GM12878 (cell line): ENCODE data around the gene PAPPA. TPM values are rescaled to one million over a fixed set of nuclear protein-coding genes. Genes with fewer than 3 reads are reported as not detected.

Source experiments
- ATAC-seq: fragments of 200-7000 bp; cut with Tn5 transposase; 3 replicates; pipeline ENCODE4 v1.9.1; 2020; ENCODE audit warnings: mild to moderate bottlenecking, moderate library complexity
- BruUV-seq: library from RNA; stranded (reverse); fragments of 400-500 nt; replicated peaks from 2 replicates; lab custom pipeline; 2021; lab: Mats Ljungman, UMichigan
- CTCF ChIA-PET: fragments of 300-600 bp; sonication (Branson Sonifier 250); formaldehyde crosslinking; extraction: SDS; loops from one replicate; lab custom pipeline; 2021; ENCODE audit warnings: inconsistent platforms; lab: Yijun Ruan, JAX
- POLR2A ChIA-PET: fragments of 350-600 bp; formaldehyde crosslinking; extraction: SDS; loops from one replicate; lab custom pipeline; 2021; ENCODE audit warnings: inconsistent platforms; lab: Charles Lee
- RAD21 ChIA-PET: fragments of 300-600 bp; sonication (Branson Sonifier 250); formaldehyde crosslinking; loops from one replicate; lab custom pipeline; 2023; ENCODE audit warnings: antibody characterized with exemption; ENCODE audit not compliant: unreplicated experiment; lab: Charles Lee
- SMC1A ChIA-PET: fragments of 300-600 bp; sonication (Branson Sonifier 250); formaldehyde crosslinking; loops from one replicate; lab custom pipeline; 2023; ENCODE audit not compliant: unreplicated experiment, uncharacterized antibody; lab: Charles Lee
- DNase-seq: peaks from one replicate; pipeline ENCODE4 v3.0.0-alpha.2; 2011; ENCODE audit warnings: low read depth, low spot score
- FAIRE-seq: peaks from 3 replicates; lab custom pipeline; 2011; peaks lifted over from hg19 to GRCh38; lab: Jason Lieb, UNC
- H2AFZ ChIP-seq: 2 replicates; pipeline ENCODE4 v1.6.0; 2011; ENCODE audit warnings: low read depth, low read length, control low read depth; ENCODE audit not compliant: control insufficient read depth
- H3K27ac ChIP-seq: 2 replicates; pipeline ENCODE4 v1.5.1; 2011; ENCODE audit warnings: control low read depth; ENCODE audit not compliant: control insufficient read depth, insufficient read depth
- H3K27me3 ChIP-seq, 2 experiments: replicated peaks in 1 of 2; 2 replicates each; pipeline versions ENCODE4 v1.6.0 to v1.6.1; 2011; ENCODE audit warnings: low read length in 1 of 2; ENCODE audit not compliant: control insufficient read depth in 2 of 2, insufficient read depth in 2 of 2
- H3K36me3 ChIP-seq, 2 experiments: 2 replicates each; pipeline ENCODE4 v1.5.1; 2011; ENCODE audit warnings: low read length in 1 of 2; ENCODE audit not compliant: control insufficient read depth in 2 of 2, insufficient read depth in 2 of 2
- H3K4me1 ChIP-seq: 2 replicates; pipeline ENCODE4 v1.6.1; 2011; ENCODE audit warnings: mild to moderate bottlenecking, low read length, moderate library complexity, mixed read lengths; ENCODE audit not compliant: control insufficient read depth, insufficient read depth
- H3K4me2 ChIP-seq: 2 replicates; pipeline ENCODE4 v1.6.0; 2011; ENCODE audit warnings: control low read depth; ENCODE audit not compliant: control insufficient read depth, insufficient read depth
- H3K4me3 ChIP-seq: fragments of 200-600 bp; sonication (generic); 2 replicates; pipeline ENCODE4 v1.5.1; 2016
- H3K79me2 ChIP-seq: 2 replicates; pipeline ENCODE4 v1.6.0; 2011; ENCODE audit warnings: low read length; ENCODE audit not compliant: control insufficient read depth, insufficient read depth
- H3K9ac ChIP-seq: 2 replicates; pipeline ENCODE4 v1.8.0; 2011; ENCODE audit warnings: low read length, control low read depth, mixed read lengths; ENCODE audit not compliant: control insufficient read depth, insufficient read depth
- H3K9me3 ChIP-seq: replicated peaks from 3 replicates; pipeline ENCODE4 v1.5.1; 2011; ENCODE audit warnings: mild to moderate bottlenecking, low read length; ENCODE audit not compliant: control insufficient read depth, insufficient read depth
- H4K20me1 ChIP-seq: 2 replicates; pipeline ENCODE4 v1.6.0; 2011; ENCODE audit not compliant: control insufficient read depth, insufficient read depth
- CHD2 ChIP-seq: IDR thresholded peaks from 2 replicates; pipeline ENCODE4 v1.6.1; 2011; ENCODE audit warnings: low read depth, low read length, improper control_type of control experiment, borderline replicate concordance
- ETV6 ChIP-seq, 2 experiments: fragments of 450-650 bp in 1 of 2; IDR thresholded peaks in 1 of 2; conservative IDR thresholded peaks in 1 of 2; 2 replicates each; pipeline ENCODE4 v1.6.1; 2014; ENCODE audit warnings: antibody characterized with exemption in 1 of 2, borderline replicate concordance in 1 of 2, low read depth in 1 of 2, mild to moderate bottlenecking in 1 of 2, moderate library complexity in 1 of 2
- HSF1 ChIP-seq: fragments of 150-350 bp; IDR thresholded peaks from 2 replicates; pipeline ENCODE4 v1.6.1; 2014; ENCODE audit warnings: mild to moderate bottlenecking, low read depth, low read length
- IKZF2 ChIP-seq, 2 experiments: fragments of 450-650 bp; IDR thresholded peaks; 2 replicates each; pipeline ENCODE4 v1.6.1; 2017; ENCODE audit warnings: mild to moderate bottlenecking in 2 of 2, moderate library complexity in 2 of 2
- NFYA ChIP-seq: IDR thresholded peaks from 2 replicates; pipeline ENCODE4 v1.6.1; 2011; ENCODE audit warnings: low read depth, mild to moderate bottlenecking, low read length, improper control_type of control experiment, borderline replicate concordance
- PBX3 ChIP-seq: IDR thresholded peaks from 2 replicates; pipeline ENCODE4 v1.6.1; 2011; ENCODE audit warnings: mild to moderate bottlenecking, low read depth, low read length, moderate library complexity; ENCODE audit not compliant: insufficient replicate concordance
- RUNX3 ChIP-seq: IDR thresholded peaks from 2 replicates; pipeline ENCODE4 v1.6.1; 2012; ENCODE audit warnings: low read length, inconsistent platforms
- USF2 ChIP-seq: IDR thresholded peaks from 2 replicates; pipeline ENCODE4 v1.6.1; 2011; ENCODE audit warnings: low read depth, low read length, improper control_type of control experiment, borderline replicate concordance
- WRNIP1 ChIP-seq: IDR thresholded peaks from 2 replicates; pipeline ENCODE4 v1.6.1; 2011; ENCODE audit warnings: low read depth, low read length, improper control_type of control experiment, borderline replicate concordance
- ZBTB33 ChIP-seq: fragments of 450-650 bp; IDR thresholded peaks from 2 replicates; pipeline ENCODE4 v1.6.1; 2017; ENCODE audit warnings: mild to moderate bottlenecking
- WGBS: methylation state at CpG from one replicate; pipeline ENCODE4 v1.1.6; 2016; ENCODE audit warnings: low lambda C conversion rate; ENCODE audit not compliant: insufficient replicate concordance, insufficient coverage; ENCODE audit errors: missing lambda C conversion rate; 5-methylcytosine and 5-hydroxymethylcytosine counted together
- in situ Hi-C: fragments of 300-500 bp; cut with MboI; formaldehyde crosslinking; loops from 9 replicates; pipeline ENCODE4 v1.14.3; 2018; ENCODE audit warnings: mixed read lengths
- intact Hi-C: fragments of 100-400 bp; cut with micrococcal nuclease; formaldehyde crosslinking; loops from one replicate; pipeline ENCODE4 v1.14.2; 2022; ENCODE audit not compliant: unreplicated experiment
- polyA plus RNA-seq, 11 experiments: library from polyadenylated mRNA; depleted of rRNA in 4 of 11; unstranded in 6 of 11; stranded (reverse) in 5 of 11; fragments of >200 nt; fragmentation: Nextera tagmentation in 4 of 11; fragmentation: Illumina TruSeq in 1 of 11; extraction: Ambion mirVana in 4 of 11; extraction: Trizol in 1 of 11; gene quantifications; 1 replicate in 1 of 11; 2 replicates in 10 of 11; pipeline versions ENCODE4 v1.2.1 to v1.2.3, GENCODE V29; 2011 to 2016; ENCODE audit warnings: inconsistent platforms in 2 of 11, missing spikeins in 2 of 11, low read depth in 1 of 11
- total RNA-seq, 4 experiments: library from RNA; depleted of rRNA in 3 of 4; stranded (reverse); fragments of >200 nt in 3 of 4; fragmentation: Illumina TruSeq in 1 of 4; extraction: Trizol in 1 of 4; gene quantifications; 2 replicates each; pipeline versions ENCODE4 v1.2.1 to v1.2.3, GENCODE V29; 2013 to 2021
- TF ChIP-seq, protein P1 (sequence below): fragments of 450-650 bp; IDR thresholded peaks from 2 replicates; pipeline ENCODE4 v1.6.1; 2014; ENCODE audit warnings: mild to moderate bottlenecking
- TF ChIP-seq, protein P2 (sequence below): fragments of 450-650 bp; formaldehyde crosslinking; IDR thresholded peaks from 2 replicates; pipeline ENCODE4 v1.4.0; 2020; ENCODE audit warnings: mild to moderate bottlenecking, moderate library complexity

PAPPA gene
- total and polyA plus RNA-seq, 10 of the 15 experiments (the other 5 are each of a cell fraction or from before 2014, with no cell fraction given) = under 0.01 to 0.19 (median 0.02) TPM; not detected in 4

- FAIRE-seq (no peak), DNase-seq (no peak), ATAC-seq (no peak)
- H3K36me3 ChIP-seq = no peaks in the 10 kb centered on the region
- peaks cover 8 to 12% of the 10 kb centered on the region in 2 experiments for H3K27me3 ChIP-seq
- ChIA-PET RAD21 (no interaction called here), SMC1A (no interaction called here), POLR2A (no interaction called here), CTCF (no interaction called here)
- H3K4me3 ChIP-seq = no peak overlapping the region
- H3K4me2 ChIP-seq = no peak overlapping the region
- no TSS peak for BruUV-seq
- no peak overlapping the region for H3K9ac ChIP-seq
- no peak overlapping the region for H2AFZ ChIP-seq
- intact Hi-C loops = no loop called here
- no peaks in the 10 kb centered on the region for H3K4me1 ChIP-seq
- in situ Hi-C loops = no loop called here
- H3K79me2 ChIP-seq = no peaks in the 10 kb centered on the region
- 12% methylated on average over 6 of the region's 6 CpGs for WGBS
- H4K20me1 ChIP-seq = no peaks in the 10 kb centered on the region
- no peaks in the 10 kb centered on the region for H3K9me3 ChIP-seq
- no peak overlapping the region for H3K27ac ChIP-seq
- no peak for TF ChIP-seq RUNX3
- TF ChIP-seq NFYA = no peak
- TF ChIP-seq ETV6 (conservative IDR thresholded peaks at IDR 0.05 in 1 of 2, IDR thresholded peaks at IDR 0.05 in 1 of 2; ENCODE audit: borderline replicate concordance in 1 of 2, low read depth in 1 of 2) = no peak
- TF ChIP-seq ZBTB33 = no peak
- TF ChIP-seq USF2 = no peak
- TF ChIP-seq, protein P1, sequence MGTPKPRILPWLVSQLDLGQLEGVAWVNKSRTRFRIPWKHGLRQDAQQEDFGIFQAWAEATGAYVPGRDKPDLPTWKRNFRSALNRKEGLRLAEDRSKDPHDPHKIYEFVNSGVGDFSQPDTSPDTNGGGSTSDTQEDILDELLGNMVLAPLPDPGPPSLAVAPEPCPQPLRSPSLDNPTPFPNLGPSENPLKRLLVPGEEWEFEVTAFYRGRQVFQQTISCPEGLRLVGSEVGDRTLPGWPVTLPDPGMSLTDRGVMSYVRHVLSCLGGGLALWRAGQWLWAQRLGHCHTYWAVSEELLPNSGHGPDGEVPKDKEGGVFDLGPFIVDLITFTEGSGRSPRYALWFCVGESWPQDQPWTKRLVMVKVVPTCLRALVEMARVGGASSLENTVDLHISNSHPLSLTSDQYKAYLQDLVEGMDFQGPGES = no peak
- TF ChIP-seq PBX3 = no peak
- TF ChIP-seq, protein P2, sequence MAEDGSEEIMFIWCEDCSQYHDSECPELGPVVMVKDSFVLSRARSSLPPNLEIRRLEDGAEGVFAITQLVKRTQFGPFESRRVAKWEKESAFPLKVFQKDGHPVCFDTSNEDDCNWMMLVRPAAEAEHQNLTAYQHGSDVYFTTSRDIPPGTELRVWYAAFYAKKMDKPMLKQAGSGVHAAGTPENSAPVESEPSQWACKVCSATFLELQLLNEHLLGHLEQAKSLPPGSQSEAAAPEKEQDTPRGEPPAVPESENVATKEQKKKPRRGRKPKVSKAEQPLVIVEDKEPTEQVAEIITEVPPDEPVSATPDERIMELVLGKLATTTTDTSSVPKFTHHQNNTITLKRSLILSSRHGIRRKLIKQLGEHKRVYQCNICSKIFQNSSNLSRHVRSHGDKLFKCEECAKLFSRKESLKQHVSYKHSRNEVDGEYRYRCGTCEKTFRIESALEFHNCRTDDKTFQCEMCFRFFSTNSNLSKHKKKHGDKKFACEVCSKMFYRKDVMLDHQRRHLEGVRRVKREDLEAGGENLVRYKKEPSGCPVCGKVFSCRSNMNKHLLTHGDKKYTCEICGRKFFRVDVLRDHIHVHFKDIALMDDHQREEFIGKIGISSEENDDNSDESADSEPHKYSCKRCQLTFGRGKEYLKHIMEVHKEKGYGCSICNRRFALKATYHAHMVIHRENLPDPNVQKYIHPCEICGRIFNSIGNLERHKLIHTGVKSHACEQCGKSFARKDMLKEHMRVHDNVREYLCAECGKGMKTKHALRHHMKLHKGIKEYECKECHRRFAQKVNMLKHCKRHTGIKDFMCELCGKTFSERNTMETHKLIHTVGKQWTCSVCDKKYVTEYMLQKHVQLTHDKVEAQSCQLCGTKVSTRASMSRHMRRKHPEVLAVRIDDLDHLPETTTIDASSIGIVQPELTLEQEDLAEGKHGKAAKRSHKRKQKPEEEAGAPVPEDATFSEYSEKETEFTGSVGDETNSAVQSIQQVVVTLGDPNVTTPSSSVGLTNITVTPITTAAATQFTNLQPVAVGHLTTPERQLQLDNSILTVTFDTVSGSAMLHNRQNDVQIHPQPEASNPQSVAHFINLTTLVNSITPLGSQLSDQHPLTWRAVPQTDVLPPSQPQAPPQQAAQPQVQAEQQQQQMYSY = no peak
- TF ChIP-seq WRNIP1 = no peak
- no peak for TF ChIP-seq HSF1
- no peak for TF ChIP-seq CHD2
- no peak for TF ChIP-seq IKZF2 (IDR thresholded peaks at IDR 0.05)
Measured at GRCh38 chr9:116157436-116158138, 4.0 kb downstream of the PAPPA start.
